GM12878 (cell line): ENCODE results near the gene ADSS1. TPM values are rescaled to one million over a fixed set of nuclear protein-coding genes. Genes with fewer than 3 reads are reported as not detected.

Experiments
- ATAC-seq: fragments of 200-7000 bp; cut with Tn5 transposase; 3 replicates; pipeline ENCODE4 v1.9.1; 2020; ENCODE audit warnings: mild to moderate bottlenecking, moderate library complexity
- BruUV-seq: library from RNA; stranded (reverse); fragments of 400-500 nt; replicated peaks from 2 replicates; lab custom pipeline; 2021; lab: Mats Ljungman, UMichigan
- CTCF ChIA-PET: fragments of 300-600 bp; sonication (Branson Sonifier 250); formaldehyde crosslinking; extraction: SDS; loops from one replicate; lab custom pipeline; 2021; ENCODE audit warnings: inconsistent platforms; lab: Yijun Ruan, JAX
- POLR2A ChIA-PET: fragments of 350-600 bp; formaldehyde crosslinking; extraction: SDS; loops from one replicate; lab custom pipeline; 2021; ENCODE audit warnings: inconsistent platforms; lab: Charles Lee
- RAD21 ChIA-PET: fragments of 300-600 bp; sonication (Branson Sonifier 250); formaldehyde crosslinking; loops from one replicate; lab custom pipeline; 2023; ENCODE audit warnings: antibody characterized with exemption; ENCODE audit not compliant: unreplicated experiment; lab: Charles Lee
- SMC1A ChIA-PET: fragments of 300-600 bp; sonication (Branson Sonifier 250); formaldehyde crosslinking; loops from one replicate; lab custom pipeline; 2023; ENCODE audit not compliant: unreplicated experiment, uncharacterized antibody; lab: Charles Lee
- DNase-seq: peaks from one replicate; pipeline ENCODE4 v3.0.0-alpha.2; 2011; ENCODE audit warnings: low read depth, low spot score
- FAIRE-seq: peaks from 3 replicates; lab custom pipeline; 2011; peaks lifted over from hg19 to GRCh38; lab: Jason Lieb, UNC
- H2AFZ ChIP-seq: 2 replicates; pipeline ENCODE4 v1.6.0; 2011; ENCODE audit warnings: low read depth, low read length, control low read depth; ENCODE audit not compliant: control insufficient read depth
- H3K27ac ChIP-seq: 2 replicates; pipeline ENCODE4 v1.5.1; 2011; ENCODE audit warnings: control low read depth; ENCODE audit not compliant: control insufficient read depth, insufficient read depth
- H3K27me3 ChIP-seq, 2 experiments: replicated peaks in 1 of 2; 2 replicates each; pipeline versions ENCODE4 v1.6.0 to v1.6.1; 2011; ENCODE audit warnings: low read length in 1 of 2; ENCODE audit not compliant: control insufficient read depth in 2 of 2, insufficient read depth in 2 of 2
- H3K36me3 ChIP-seq, 2 experiments: 2 replicates each; pipeline ENCODE4 v1.5.1; 2011; ENCODE audit warnings: low read length in 1 of 2; ENCODE audit not compliant: control insufficient read depth in 2 of 2, insufficient read depth in 2 of 2
- H3K4me1 ChIP-seq: 2 replicates; pipeline ENCODE4 v1.6.1; 2011; ENCODE audit warnings: mild to moderate bottlenecking, low read length, moderate library complexity, mixed read lengths; ENCODE audit not compliant: control insufficient read depth, insufficient read depth
- H3K4me2 ChIP-seq: 2 replicates; pipeline ENCODE4 v1.6.0; 2011; ENCODE audit warnings: control low read depth; ENCODE audit not compliant: control insufficient read depth, insufficient read depth
- H3K4me3 ChIP-seq: fragments of 200-600 bp; sonication (generic); 2 replicates; pipeline ENCODE4 v1.5.1; 2016
- H3K79me2 ChIP-seq: 2 replicates; pipeline ENCODE4 v1.6.0; 2011; ENCODE audit warnings: low read length; ENCODE audit not compliant: control insufficient read depth, insufficient read depth
- H3K9ac ChIP-seq: 2 replicates; pipeline ENCODE4 v1.8.0; 2011; ENCODE audit warnings: low read length, control low read depth, mixed read lengths; ENCODE audit not compliant: control insufficient read depth, insufficient read depth
- H3K9me3 ChIP-seq: replicated peaks from 3 replicates; pipeline ENCODE4 v1.5.1; 2011; ENCODE audit warnings: mild to moderate bottlenecking, low read length; ENCODE audit not compliant: control insufficient read depth, insufficient read depth
- H4K20me1 ChIP-seq: 2 replicates; pipeline ENCODE4 v1.6.0; 2011; ENCODE audit not compliant: control insufficient read depth, insufficient read depth
- CBX3 ChIP-seq: fragments of 200-600 bp; sonication (generic); IDR thresholded peaks from 2 replicates; pipeline ENCODE4 v1.6.1; 2016; ENCODE audit warnings: low read depth, borderline replicate concordance
- CEBPB ChIP-seq, 2 experiments: fragments of 150-350 bp in 1 of 2; IDR thresholded peaks; 2 replicates each; pipeline ENCODE4 v1.6.1; 2012 to 2014; ENCODE audit warnings: low read depth in 2 of 2, low read length in 2 of 2, borderline replicate concordance in 1 of 2, inconsistent platforms in 1 of 2
- E4F1 ChIP-seq: fragments of 450-650 bp; IDR thresholded peaks from 2 replicates; pipeline ENCODE4 v1.6.1; 2018; ENCODE audit warnings: borderline replicate concordance, mild to moderate bottlenecking; ENCODE audit not compliant: partially characterized antibody
- ETV6 ChIP-seq, 2 experiments: fragments of 450-650 bp in 1 of 2; IDR thresholded peaks in 1 of 2; conservative IDR thresholded peaks in 1 of 2; 2 replicates each; pipeline ENCODE4 v1.6.1; 2014; ENCODE audit warnings: antibody characterized with exemption in 1 of 2, borderline replicate concordance in 1 of 2, low read depth in 1 of 2, mild to moderate bottlenecking in 1 of 2, moderate library complexity in 1 of 2
- GATAD2B ChIP-seq: fragments of 450-650 bp; conservative IDR thresholded peaks from 2 replicates; pipeline ENCODE4 v1.6.1; 2017; ENCODE audit warnings: low read depth, mild to moderate bottlenecking, moderate library complexity
- IKZF1 ChIP-seq: fragments of 450-650 bp; conservative IDR thresholded peaks from 2 replicates; pipeline ENCODE4 v1.6.1; 2017; ENCODE audit warnings: antibody characterized with exemption, mild to moderate bottlenecking
- KDM1A ChIP-seq: fragments of 200-600 bp; sonication (generic); IDR thresholded peaks from 2 replicates; pipeline ENCODE4 v1.6.1; 2016; ENCODE audit warnings: borderline replicate concordance
- MLLT1 ChIP-seq: fragments of 450-650 bp; IDR thresholded peaks from 2 replicates; pipeline ENCODE4 v1.6.1; 2016; ENCODE audit warnings: mild to moderate bottlenecking
- NFYA ChIP-seq: IDR thresholded peaks from 2 replicates; pipeline ENCODE4 v1.6.1; 2011; ENCODE audit warnings: low read depth, mild to moderate bottlenecking, low read length, improper control_type of control experiment, borderline replicate concordance
- NFYB ChIP-seq: IDR thresholded peaks from 2 replicates; pipeline ENCODE4 v1.6.1; 2011; ENCODE audit warnings: low read depth, mild to moderate bottlenecking, low read length, improper control_type of control experiment, moderate library complexity; ENCODE audit not compliant: insufficient read depth
- POLR2A ChIP-seq: IDR thresholded peaks from 2 replicates; pipeline ENCODE4 v1.6.1; 2011; ENCODE audit warnings: low read depth, mild to moderate bottlenecking, low read length
- WGBS: methylation state at CpG from one replicate; pipeline ENCODE4 v1.1.6; 2016; ENCODE audit warnings: low lambda C conversion rate; ENCODE audit not compliant: insufficient replicate concordance, insufficient coverage; ENCODE audit errors: missing lambda C conversion rate; 5-methylcytosine and 5-hydroxymethylcytosine counted together
- in situ Hi-C: fragments of 300-500 bp; cut with MboI; formaldehyde crosslinking; loops from 9 replicates; pipeline ENCODE4 v1.14.3; 2018; ENCODE audit warnings: mixed read lengths
- intact Hi-C: fragments of 100-400 bp; cut with micrococcal nuclease; formaldehyde crosslinking; loops from one replicate; pipeline ENCODE4 v1.14.2; 2022; ENCODE audit not compliant: unreplicated experiment
- polyA plus RNA-seq, 11 experiments: library from polyadenylated mRNA; depleted of rRNA in 4 of 11; unstranded in 6 of 11; stranded (reverse) in 5 of 11; fragments of >200 nt; fragmentation: Nextera tagmentation in 4 of 11; fragmentation: Illumina TruSeq in 1 of 11; extraction: Ambion mirVana in 4 of 11; extraction: Trizol in 1 of 11; gene quantifications; 1 replicate in 1 of 11; 2 replicates in 10 of 11; pipeline versions ENCODE4 v1.2.1 to v1.2.3, GENCODE V29; 2011 to 2016; ENCODE audit warnings: inconsistent platforms in 2 of 11, missing spikeins in 2 of 11, low read depth in 1 of 11
- total RNA-seq, 4 experiments: library from RNA; depleted of rRNA in 3 of 4; stranded (reverse); fragments of >200 nt in 3 of 4; fragmentation: Illumina TruSeq in 1 of 4; extraction: Trizol in 1 of 4; gene quantifications; 2 replicates each; pipeline versions ENCODE4 v1.2.1 to v1.2.3, GENCODE V29; 2013 to 2021

Gene ADSS1
- total and polyA plus RNA-seq, 10 of the 15 experiments (the other 5 are each of a cell fraction or from before 2014, with no cell fraction given): 0.11 to 0.45 (median 0.28) TPM; not detected in 5

- H2AFZ ChIP-seq: no peak overlapping the region
- TF ChIP-seq NFYB (no peak), NFYA (no peak), CEBPB (IDR thresholded peaks at IDR 0.05; ENCODE audit: borderline replicate concordance in 1 of 2, low read depth in 2 of 2, low read length in 2 of 2) (no peak), ETV6 (conservative IDR thresholded peaks at IDR 0.05 in 1 of 2, IDR thresholded peaks at IDR 0.05 in 1 of 2; ENCODE audit: borderline replicate concordance in 1 of 2, low read depth in 1 of 2) (no peak), MLLT1 (no peak), E4F1 (no peak), KDM1A (no peak), CBX3 (no peak), POLR2A (no peak), GATAD2B (no peak), IKZF1 (no peak)
- SMC1A ChIA-PET: no interaction called here
- H3K4me3 ChIP-seq: no peak overlapping the region
- H3K27ac ChIP-seq: no peak overlapping the region
- no peak for ATAC-seq
- H4K20me1 ChIP-seq: no peaks in the 10 kb centered on the region
- in situ Hi-C loops (no loop called here), intact Hi-C loops (no loop called here)
- H3K9me3 ChIP-seq: no peaks in the 10 kb centered on the region
- no peak overlapping the region for H3K4me2 ChIP-seq
- 29% methylated on average over 23 of the region's 23 CpGs for WGBS
- POLR2A ChIA-PET: no interaction called here
- H3K27me3 ChIP-seq: no peaks in the 10 kb centered on the region; a peak in 2 of 4 replicates
- BruUV-seq: no TSS peak
- H3K4me1 ChIP-seq: no peaks in the 10 kb centered on the region
- no peaks in the 10 kb centered on the region for H3K79me2 ChIP-seq
- no peak for DNase-seq
- no peak overlapping the region for H3K9ac ChIP-seq
- CTCF ChIA-PET: no interaction called here
- no peak for FAIRE-seq
- RAD21 ChIA-PET: no interaction called here
- no peaks in the 10 kb centered on the region for H3K36me3 ChIP-seq
These were observed 9.1 kb downstream of the ADSS1 start for GRCh38 chr14:104732931-104733681.
